Erythroblast (primary cell): ENCODE data around the gene C2CD4C.

Experiments used
- GATA1 ChIP-seq: IDR thresholded peaks from 2 replicates; pipeline ENCODE4 v1.6.1; 2011; ENCODE audit warnings: low read depth, mild to moderate bottlenecking, control low read depth, low read length, moderate library complexity
- POLR2A ChIP-seq: IDR thresholded peaks from 2 replicates; pipeline ENCODE4 v1.6.1; 2011; ENCODE audit warnings: mild to moderate bottlenecking, low read length

GRCh38 chr19:367561-367960 lies 41.4 kb downstream of the C2CD4C start:
- TF ChIP-seq POLR2A (no peak), GATA1 (no peak)
